Activated CD4-positive, alpha-beta T cell treated with anti-CD3 and anti-CD28 coated beads, Interleukin-2, amount 50 U/mL, for 1 hour (primary cell): ENCODE results near the gene DNM2.
"Not testable (repeated sequence)": the region's sequence is repeated elsewhere in the genome, so short reads cannot be mapped to it uniquely, and the experiment has no call there.

Experiments
- DNase-seq: peaks from one replicate; pipeline ENCODE4 v3.0.0-alpha.2; 2020

DNM2 gene

DNA sequence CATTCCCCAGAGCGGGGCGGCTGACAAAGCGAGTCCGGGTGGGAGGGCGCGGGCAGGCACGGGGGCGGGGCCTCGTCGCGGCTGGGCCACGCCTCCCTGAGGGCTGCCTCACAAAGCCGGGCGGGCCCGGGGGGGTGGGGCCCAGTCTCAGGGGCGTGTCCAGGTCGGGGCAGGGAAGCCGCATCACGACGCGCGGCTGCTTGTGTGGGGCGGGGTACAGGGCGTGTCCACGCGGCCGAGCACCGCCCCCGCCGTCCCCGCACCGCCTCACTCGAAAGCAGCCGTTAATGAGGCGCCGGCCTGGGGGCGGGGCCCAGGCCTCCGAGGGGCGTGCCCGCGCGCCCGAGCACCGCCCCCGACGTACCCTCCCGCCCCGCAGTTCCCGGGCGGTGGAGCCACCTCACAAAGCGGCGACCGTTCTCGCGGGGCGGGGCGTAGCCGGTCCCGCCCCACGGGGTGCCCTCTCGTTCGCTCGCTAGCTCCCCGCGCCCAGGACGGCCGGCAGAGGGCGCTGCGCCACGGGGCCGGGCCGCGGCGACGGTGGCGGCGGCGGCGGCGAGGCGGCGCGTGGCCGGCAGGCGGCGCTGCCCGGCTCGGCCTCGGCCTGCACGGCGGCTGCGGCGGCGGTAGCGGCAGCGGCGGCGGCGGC, 153.2 kb downstream of the DNM2 start, which contains the start of gene CARM1:
Gene CARM1, plus strand, starts transcription at position 599 of the 649 bp plus-strand sequence. CDS start 150 bp downstream, outside the sequence.
- DNase-seq, result peak; percentile 99

- peak; percentile 9 for DNase-seq
Observed at GRCh38 chr19:10871711-10872545, 154.0 kb downstream of the DNM2 start.

DNA sequence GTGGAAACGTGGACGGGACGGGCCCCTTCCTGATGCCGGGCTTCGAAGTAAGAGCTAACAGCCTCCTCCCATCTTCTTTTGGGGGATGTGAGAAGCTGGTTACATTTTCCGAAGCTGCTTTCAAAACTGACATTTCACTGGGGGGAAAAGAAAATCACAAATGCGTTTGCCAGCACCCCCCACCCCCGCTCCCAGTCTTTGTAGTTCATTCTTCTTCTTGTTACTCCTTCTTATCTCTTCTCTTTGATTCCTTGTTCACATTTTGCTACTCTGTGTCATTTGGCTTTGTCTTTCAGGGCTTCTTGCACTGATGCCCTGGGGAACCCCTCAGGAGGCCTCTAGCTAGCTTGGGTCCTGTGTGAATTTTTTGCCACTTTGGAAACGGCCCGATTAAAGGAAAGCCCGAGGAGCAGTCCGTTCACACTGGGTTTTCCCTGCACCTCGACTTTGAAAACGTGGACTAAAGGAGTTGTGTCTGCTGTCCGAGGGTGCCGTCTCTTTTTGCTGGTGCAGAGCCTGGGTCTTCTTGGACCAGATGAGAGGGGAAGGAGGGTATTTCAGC, 154.7 kb downstream of the DNM2 start:
- no peak for DNase-seq

DNA sequence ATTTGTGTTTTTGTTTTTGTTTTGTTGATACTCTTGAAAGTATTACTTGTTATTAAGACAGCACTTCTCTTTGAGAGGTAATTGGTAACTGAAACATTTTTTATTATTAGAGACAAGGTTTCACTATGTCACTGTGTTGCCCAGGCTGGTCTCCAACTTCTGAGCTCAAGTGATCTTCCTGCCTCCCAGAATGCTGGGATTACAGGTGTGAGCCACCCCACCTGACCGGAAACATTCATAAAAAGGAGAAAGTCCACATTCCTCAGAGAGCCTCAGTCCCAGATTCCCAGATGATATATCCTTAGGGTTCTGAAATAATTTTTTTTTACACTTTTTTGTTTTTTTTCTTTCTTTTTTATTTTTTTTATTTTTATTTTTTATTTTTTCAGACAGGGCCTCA, 156.1 kb downstream of the DNM2 start:
- no peak for DNase-seq

GRCh38 chr19:10876459-10877240, 158.8 kb downstream of the DNM2 start:
- DNase-seq, result no peak

GRCh38 chr19:10877608-10878007, 159.7 kb downstream of the DNM2 start:
- DNase-seq, result not testable (repeated sequence)

DNA sequence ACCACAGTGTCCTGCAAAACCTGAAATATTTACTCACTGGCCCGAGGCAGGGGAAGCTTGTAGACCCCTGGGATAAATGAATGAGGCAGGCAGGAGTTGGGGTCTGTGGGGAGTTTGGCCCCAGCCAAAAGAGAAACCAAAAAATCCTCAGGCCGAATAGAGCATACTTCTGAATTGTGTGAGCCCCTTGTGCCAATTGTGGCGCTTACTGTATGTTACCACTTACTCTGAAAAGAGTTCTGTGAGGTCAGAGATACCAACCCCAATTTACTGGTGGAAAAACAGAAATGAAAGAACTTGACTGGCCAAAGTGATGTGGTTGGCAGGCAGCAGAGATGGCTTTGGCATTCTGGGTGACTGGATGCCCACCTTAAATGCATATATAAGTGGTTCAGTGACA, 160.4 kb downstream of the DNM2 start:
- DNase-seq, result no peak
